ENCODE results near the gene EEF1G. TPM values are rescaled to one million over a fixed set of nuclear protein-coding genes. Genes with fewer than 3 reads are reported as not detected.
A peak's percentile ranks its signal among the peaks of the same experiment; 100 is the strongest.

EEF1G gene
- total and polyA plus RNA-seq, 2 of the 13 experiments (the other 11 are each of a cell fraction or from before 2014, with no cell fraction given), result 1,787 to 2,144 TPM

- TF ChIP-seq, protein P1, sequence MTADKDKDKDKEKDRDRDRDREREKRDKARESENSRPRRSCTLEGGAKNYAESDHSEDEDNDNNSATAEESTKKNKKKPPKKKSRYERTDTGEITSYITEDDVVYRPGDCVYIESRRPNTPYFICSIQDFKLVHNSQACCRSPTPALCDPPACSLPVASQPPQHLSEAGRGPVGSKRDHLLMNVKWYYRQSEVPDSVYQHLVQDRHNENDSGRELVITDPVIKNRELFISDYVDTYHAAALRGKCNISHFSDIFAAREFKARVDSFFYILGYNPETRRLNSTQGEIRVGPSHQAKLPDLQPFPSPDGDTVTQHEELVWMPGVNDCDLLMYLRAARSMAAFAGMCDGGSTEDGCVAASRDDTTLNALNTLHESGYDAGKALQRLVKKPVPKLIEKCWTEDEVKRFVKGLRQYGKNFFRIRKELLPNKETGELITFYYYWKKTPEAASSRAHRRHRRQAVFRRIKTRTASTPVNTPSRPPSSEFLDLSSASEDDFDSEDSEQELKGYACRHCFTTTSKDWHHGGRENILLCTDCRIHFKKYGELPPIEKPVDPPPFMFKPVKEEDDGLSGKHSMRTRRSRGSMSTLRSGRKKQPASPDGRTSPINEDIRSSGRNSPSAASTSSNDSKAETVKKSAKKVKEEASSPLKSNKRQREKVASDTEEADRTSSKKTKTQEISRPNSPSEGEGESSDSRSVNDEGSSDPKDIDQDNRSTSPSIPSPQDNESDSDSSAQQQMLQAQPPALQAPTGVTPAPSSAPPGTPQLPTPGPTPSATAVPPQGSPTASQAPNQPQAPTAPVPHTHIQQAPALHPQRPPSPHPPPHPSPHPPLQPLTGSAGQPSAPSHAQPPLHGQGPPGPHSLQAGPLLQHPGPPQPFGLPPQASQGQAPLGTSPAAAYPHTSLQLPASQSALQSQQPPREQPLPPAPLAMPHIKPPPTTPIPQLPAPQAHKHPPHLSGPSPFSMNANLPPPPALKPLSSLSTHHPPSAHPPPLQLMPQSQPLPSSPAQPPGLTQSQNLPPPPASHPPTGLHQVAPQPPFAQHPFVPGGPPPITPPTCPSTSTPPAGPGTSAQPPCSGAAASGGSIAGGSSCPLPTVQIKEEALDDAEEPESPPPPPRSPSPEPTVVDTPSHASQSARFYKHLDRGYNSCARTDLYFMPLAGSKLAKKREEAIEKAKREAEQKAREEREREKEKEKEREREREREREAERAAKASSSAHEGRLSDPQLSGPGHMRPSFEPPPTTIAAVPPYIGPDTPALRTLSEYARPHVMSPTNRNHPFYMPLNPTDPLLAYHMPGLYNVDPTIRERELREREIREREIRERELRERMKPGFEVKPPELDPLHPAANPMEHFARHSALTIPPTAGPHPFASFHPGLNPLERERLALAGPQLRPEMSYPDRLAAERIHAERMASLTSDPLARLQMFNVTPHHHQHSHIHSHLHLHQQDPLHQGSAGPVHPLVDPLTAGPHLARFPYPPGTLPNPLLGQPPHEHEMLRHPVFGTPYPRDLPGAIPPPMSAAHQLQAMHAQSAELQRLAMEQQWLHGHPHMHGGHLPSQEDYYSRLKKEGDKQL (CRISPR knock-in tag; IDR thresholded peaks at IDR 0.05; ENCODE audit: low read depth), result no peak
- TF ChIP-seq ZNF496 (CRISPR knock-in tag; IDR thresholded peaks at IDR 0.05; ENCODE audit: insufficient replicate concordance) (no peak), ZNF850 (CRISPR knock-in tag; conservative IDR thresholded peaks at IDR 0.05) (no peak), REXO4 (CRISPR knock-in tag; IDR thresholded peaks at IDR 0.05; ENCODE audit: borderline replicate concordance) (no peak), ONECUT2 (CRISPR knock-in tag; IDR thresholded peaks at IDR 0.05) (no peak), RNF2 (conservative IDR thresholded peaks at IDR 0.05; ENCODE audit: low read depth) (0 out of 2 replicates have a peak, but pooled peaks have one; percentile 34), NFE2 (CRISPR knock-in tag; IDR thresholded peaks at IDR 0.05) (no peak), FOXC1 (CRISPR knock-in tag; IDR thresholded peaks at IDR 0.05; ENCODE audit: borderline replicate concordance) (peak; percentile 59; the same call in 1 of the 2 replicates), ZNF510 (CRISPR knock-in tag; IDR thresholded peaks at IDR 0.05; ENCODE audit: low read depth) (no peak), BATF2 (CRISPR knock-in tag; IDR thresholded peaks at IDR 0.05) (peak; percentile 84), POLR2G (IDR thresholded peaks at IDR 0.05; ENCODE audit: low read depth, low read length) (peak; percentile 75), XRCC5 (optimal IDR thresholded peaks at IDR 0.05; ENCODE audit: low read length) (no peak), LRRFIP1 (CRISPR knock-in tag; conservative IDR thresholded peaks at IDR 0.05) (no peak), HOXD1 (CRISPR knock-in tag; IDR thresholded peaks at IDR 0.05) (no peak), IRX3 (CRISPR knock-in tag; IDR thresholded peaks at IDR 0.05; ENCODE audit: borderline replicate concordance, low read depth) (no peak), MED13 (CRISPR knock-in tag; IDR thresholded peaks at IDR 0.05) (no peak), TMF1 (CRISPR knock-in tag; IDR thresholded peaks at IDR 0.05; ENCODE audit: low read depth) (no peak), SNAPC2 (CRISPR knock-in tag; IDR thresholded peaks at IDR 0.05) (no peak), ZNF747 (CRISPR knock-in tag; IDR thresholded peaks at IDR 0.05; ENCODE audit: borderline replicate concordance) (peak; percentile 70; the same call in 1 of the 2 replicates), EZH2 (conservative IDR thresholded peaks at IDR 0.05; ENCODE audit: low read depth, low read length) (no peak), SP4 (CRISPR knock-in tag; IDR thresholded peaks at IDR 0.05) (peak; percentile 57), TEAD3 (CRISPR knock-in tag; optimal IDR thresholded peaks at IDR 0.05; ENCODE audit: borderline replicate concordance) (no peak)
These were observed 27.9 kb upstream of the EEF1G start, which contains the start of gene MTA2 (continued) for GRCh38 chr11:62601372-62602140.

Measured in HepG2 (cell line).